Measurements from ENCODE around the gene MEIOC.
"Not testable (repeated sequence)": the region's sequence is repeated elsewhere in the genome, so short reads cannot be mapped to it uniquely, and the experiment has no call there.

MEIOC gene

GRCh38 chr17:44655983-44656710, at the start of gene MEIOC:
Gene MEIOC, plus strand, starts transcription at chr17:44656468. Its CDS starts 146 bp downstream, at chr17:44656614.
- peak in 1 of 2 donors; percentile 18 for DNase-seq

GRCh38 chr17:44606658-44607057, 49.6 kb upstream of the MEIOC start:
- no peak for DNase-seq

- DNase-seq = no peak
Observed at GRCh38 chr17:44607836-44608690, 48.2 kb upstream of the MEIOC start.

- DNase-seq = no peak
Observed at GRCh38 chr17:44608727-44609435, 47.4 kb upstream of the MEIOC start.

GRCh38 chr17:44610331-44610730, 45.9 kb upstream of the MEIOC start:
- DNase-seq = no peak

GRCh38 chr17:44610871-44611270, 45.4 kb upstream of the MEIOC start:
- peak; percentile 9 for DNase-seq

GRCh38 chr17:44614862-44615261, 41.4 kb upstream of the MEIOC start:
- DNase-seq = no peak

GRCh38 chr17:44618652-44619051, 37.6 kb upstream of the MEIOC start:
- not testable (repeated sequence) for DNase-seq

GRCh38 chr17:44623070-44623725, 33.1 kb upstream of the MEIOC start:
- DNase-seq = no peak

GRCh38 chr17:44627513-44628242, 28.6 kb upstream of the MEIOC start:
- DNase-seq = no peak

GRCh38 chr17:44628243-44629188, 27.8 kb upstream of the MEIOC start:
- DNase-seq = peak; percentile 20 to 54

- no peak for DNase-seq
Observed at GRCh38 chr17:44629314-44629713, 27.0 kb upstream of the MEIOC start.

- no peak for DNase-seq
Observed at GRCh38 chr17:44630703-44631102, 25.6 kb upstream of the MEIOC start.

GRCh38 chr17:44633998-44634397, 22.3 kb upstream of the MEIOC start:
- DNase-seq = no peak

GRCh38 chr17:44634401-44634800, 21.9 kb upstream of the MEIOC start:
- DNase-seq = not testable (repeated sequence)

- peak; percentile 31 to 51 for DNase-seq
Observed at GRCh38 chr17:44636562-44636961, 19.7 kb upstream of the MEIOC start.

GRCh38 chr17:44637066-44637465, 19.2 kb upstream of the MEIOC start:
- no peak for DNase-seq

- no peak for DNase-seq
Observed at GRCh38 chr17:44642834-44643233, 13.4 kb upstream of the MEIOC start.

GRCh38 chr17:44645341-44645740, 10.9 kb upstream of the MEIOC start:
- DNase-seq = no peak

GRCh38 chr17:44646280-44646679, 10.0 kb upstream of the MEIOC start:
- no peak for DNase-seq

- DNase-seq = no peak
Observed at GRCh38 chr17:44647736-44648135, 8.5 kb upstream of the MEIOC start.
